ENCODE results near the gene GARNL3. TPM values are rescaled to one million over a fixed set of nuclear protein-coding genes. Genes with fewer than 3 reads are reported as not detected.

Gene GARNL3
- total and polyA plus RNA-seq, 2 donors from 2014 or later = 2.6 to 10.2 TPM

DNA sequence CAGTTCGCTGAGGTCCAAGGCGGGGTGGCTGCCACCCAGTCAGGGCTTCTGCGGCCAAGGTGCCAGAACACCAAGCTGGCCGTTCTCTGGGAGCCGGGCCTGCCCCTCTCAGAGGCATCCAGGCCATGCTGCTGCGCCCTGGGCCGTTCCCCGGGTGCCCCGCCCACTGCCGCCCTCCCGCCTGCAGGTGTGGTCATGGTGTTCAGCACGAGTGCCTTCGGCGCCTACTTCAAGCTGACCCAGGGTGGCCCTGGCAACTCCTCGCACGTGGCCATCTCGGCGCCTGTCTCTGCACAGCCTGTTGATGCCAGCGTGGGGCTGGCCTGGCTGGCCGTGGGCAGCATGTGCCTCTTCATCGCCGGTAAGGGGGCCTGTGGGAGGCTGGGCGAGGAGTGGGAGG, 140.1 kb downstream of the GARNL3 start:
- DNase-seq (no peak), FAIRE-seq (no peak)
- no peak overlapping the region for H3K27ac ChIP-seq (ENCODE audit: low read depth in 2 of 2, low read length in 2 of 2)

DNA sequence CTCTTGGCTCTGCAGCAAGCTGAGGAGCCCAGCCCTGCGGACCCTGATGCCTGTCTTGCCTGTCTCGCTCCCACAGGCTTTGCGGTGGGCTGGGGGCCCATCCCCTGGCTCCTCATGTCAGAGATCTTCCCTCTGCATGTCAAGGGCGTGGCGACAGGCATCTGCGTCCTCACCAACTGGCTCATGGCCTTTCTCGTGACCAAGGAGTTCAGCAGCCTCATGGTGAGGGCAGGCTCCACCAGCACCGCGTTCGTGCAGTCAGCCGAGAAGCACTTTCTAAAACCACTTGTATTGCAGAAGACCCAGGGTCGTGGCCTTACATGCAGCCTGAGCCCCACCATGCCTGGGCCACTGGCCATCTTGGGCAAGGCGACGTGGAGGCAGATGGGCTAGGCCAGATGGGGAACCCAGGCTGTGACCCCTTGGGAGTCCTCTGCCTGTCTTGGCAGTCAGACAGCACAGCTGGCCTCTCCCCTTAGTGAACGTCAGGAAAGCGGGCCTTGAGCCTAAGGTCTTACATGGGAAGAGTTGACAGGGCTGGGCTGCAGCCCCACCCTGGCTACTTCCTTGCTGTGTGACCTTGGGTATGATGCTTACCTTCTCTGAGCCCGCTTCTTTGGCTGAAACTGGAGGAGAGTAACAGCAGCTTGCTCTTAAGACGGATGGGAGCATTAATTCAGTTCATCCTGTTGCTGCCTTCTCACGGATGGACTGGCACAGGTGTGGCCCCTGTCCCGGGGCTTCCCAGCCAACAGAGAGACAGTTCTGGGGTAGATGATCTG, 141.0 kb downstream of the GARNL3 start:
- no peaks in the 10 kb centered on the region for H3K9me3 ChIP-seq (ENCODE audit: control insufficient read depth in 2 of 3, insufficient read depth in 1 of 3, low read length in 3 of 3)
- no peak for DNase-seq
- no peaks in the 10 kb centered on the region for H3K27me3 ChIP-seq (ENCODE audit: control insufficient read depth, insufficient read depth, low read length)
- H3K4me3 ChIP-seq (ENCODE audit: low read length in 3 of 3) = no peak overlapping the region
- no peaks in the 10 kb centered on the region for H3K4me1 ChIP-seq (ENCODE audit: control insufficient read depth in 2 of 3, insufficient read depth in 2 of 3, low read depth in 1 of 3, low read length in 3 of 3)
- TF ChIP-seq, protein P1, sequence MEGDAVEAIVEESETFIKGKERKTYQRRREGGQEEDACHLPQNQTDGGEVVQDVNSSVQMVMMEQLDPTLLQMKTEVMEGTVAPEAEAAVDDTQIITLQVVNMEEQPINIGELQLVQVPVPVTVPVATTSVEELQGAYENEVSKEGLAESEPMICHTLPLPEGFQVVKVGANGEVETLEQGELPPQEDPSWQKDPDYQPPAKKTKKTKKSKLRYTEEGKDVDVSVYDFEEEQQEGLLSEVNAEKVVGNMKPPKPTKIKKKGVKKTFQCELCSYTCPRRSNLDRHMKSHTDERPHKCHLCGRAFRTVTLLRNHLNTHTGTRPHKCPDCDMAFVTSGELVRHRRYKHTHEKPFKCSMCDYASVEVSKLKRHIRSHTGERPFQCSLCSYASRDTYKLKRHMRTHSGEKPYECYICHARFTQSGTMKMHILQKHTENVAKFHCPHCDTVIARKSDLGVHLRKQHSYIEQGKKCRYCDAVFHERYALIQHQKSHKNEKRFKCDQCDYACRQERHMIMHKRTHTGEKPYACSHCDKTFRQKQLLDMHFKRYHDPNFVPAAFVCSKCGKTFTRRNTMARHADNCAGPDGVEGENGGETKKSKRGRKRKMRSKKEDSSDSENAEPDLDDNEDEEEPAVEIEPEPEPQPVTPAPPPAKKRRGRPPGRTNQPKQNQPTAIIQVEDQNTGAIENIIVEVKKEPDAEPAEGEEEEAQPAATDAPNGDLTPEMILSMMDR (IDR thresholded peaks at IDR 0.05; ENCODE audit: borderline replicate concordance, extremely low read depth, insufficient read depth) = no peak
- intact Hi-C loops (cut with DNase I) = no loop called here
- FAIRE-seq = no peak
- peaks cover 0 to 20% (median 13%) of the 10 kb centered on the region in 3 donors for H3K36me3 ChIP-seq (ENCODE audit: control insufficient read depth in 2 of 3, insufficient read depth in 3 of 3, low read length in 3 of 3)
- H3K9ac ChIP-seq (ENCODE audit: low read length in 3 of 3) = no peak overlapping the region
- no peak overlapping the region for H3K27ac ChIP-seq (ENCODE audit: low read depth in 2 of 2, low read length in 2 of 2)

More for the DNA sequence above, 140.1 kb downstream of the GARNL3 start:
- Histone ChIP-seq H3K27me3 (ENCODE audit: control insufficient read depth, insufficient read depth, low read length) (no peaks in the 10 kb centered on the region), H3K4me1 (ENCODE audit: control insufficient read depth in 2 of 3, insufficient read depth in 2 of 3, low read depth in 1 of 3, low read length in 3 of 3) (no peaks in the 10 kb centered on the region), H3K4me3 (ENCODE audit: low read length in 3 of 3) (no peak overlapping the region), H3K9ac (ENCODE audit: low read length in 3 of 3) (no peak overlapping the region), H3K9me3 (ENCODE audit: control insufficient read depth in 2 of 3, insufficient read depth in 1 of 3, low read length in 3 of 3) (no peaks in the 10 kb centered on the region), H3K36me3 (ENCODE audit: control insufficient read depth in 2 of 3, insufficient read depth in 3 of 3, low read length in 3 of 3) (peaks cover 0 to 20% (median 15%) of the 10 kb centered on the region in 3 donors)
- intact Hi-C loops (cut with DNase I) = no loop called here
- TF ChIP-seq, protein P1 (IDR thresholded peaks at IDR 0.05; ENCODE audit: borderline replicate concordance, extremely low read depth, insufficient read depth) = no peak

DNA sequence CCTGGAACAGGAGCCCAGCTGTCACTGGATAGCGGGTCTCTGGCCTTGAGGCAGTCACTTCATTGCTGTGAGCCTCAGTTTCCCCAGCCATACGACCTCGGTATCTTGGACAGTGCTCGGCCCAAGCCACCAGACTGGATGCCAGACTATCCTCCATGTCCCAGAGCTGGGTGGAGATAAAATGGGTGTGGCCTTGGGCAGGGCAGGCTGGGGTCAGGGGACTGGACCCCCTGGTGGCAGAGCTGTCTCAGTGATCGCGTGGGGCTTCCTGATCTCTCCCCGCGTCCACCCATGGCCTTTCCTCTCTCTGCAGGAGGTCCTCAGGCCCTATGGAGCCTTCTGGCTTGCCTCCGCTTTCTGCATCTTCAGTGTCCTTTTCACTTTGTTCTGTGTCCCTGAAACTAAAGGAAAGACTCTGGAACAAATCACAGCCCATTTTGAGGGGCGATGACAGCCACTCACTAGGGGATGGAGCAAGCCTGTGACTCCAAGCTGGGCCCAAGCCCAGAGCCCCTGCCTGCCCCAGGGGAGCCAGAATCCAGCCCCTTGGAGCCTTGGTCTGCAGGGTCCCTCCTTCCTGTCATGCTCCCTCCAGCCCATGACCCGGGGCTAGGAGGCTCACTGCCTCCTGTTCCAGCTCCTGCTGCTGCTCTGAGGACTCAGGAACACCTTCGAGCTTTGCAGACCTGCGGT, 142.4 kb downstream of the GARNL3 start:
- TF ChIP-seq, protein P1 (IDR thresholded peaks at IDR 0.05; ENCODE audit: borderline replicate concordance, extremely low read depth, insufficient read depth) = no peak
- no peaks in the 10 kb centered on the region for H3K27me3 ChIP-seq (ENCODE audit: control insufficient read depth, insufficient read depth, low read length)
- H3K36me3 ChIP-seq (ENCODE audit: control insufficient read depth in 2 of 3, insufficient read depth in 3 of 3, low read length in 3 of 3) = peaks cover 0 to 20% (median 13%) of the 10 kb centered on the region in 3 donors
- no peak overlapping the region for H3K27ac ChIP-seq (ENCODE audit: low read depth in 2 of 2, low read length in 2 of 2)
- FAIRE-seq (no peak), DNase-seq (no peak)
- H3K9ac ChIP-seq (ENCODE audit: low read length in 3 of 3) = no peak overlapping the region
- intact Hi-C loops (cut with DNase I) = no loop called here
- H3K4me1 ChIP-seq (ENCODE audit: control insufficient read depth in 2 of 3, insufficient read depth in 2 of 3, low read depth in 1 of 3, low read length in 3 of 3) = no peaks in the 10 kb centered on the region
- no peak overlapping the region for H3K4me3 ChIP-seq (ENCODE audit: low read length in 3 of 3)
- no peaks in the 10 kb centered on the region for H3K9me3 ChIP-seq (ENCODE audit: control insufficient read depth in 2 of 3, insufficient read depth in 1 of 3, low read length in 3 of 3)
